HL-60/S4 treated with phorbol 12-myristate 13-acetate at 8.2 ng/mL for 4 days and 3 days (cell line): ENCODE data around the gene DPYSL4.

Experiments used
- in situ Hi-C: fragments of 300-500 bp; cut with MboI; formaldehyde crosslinking; loops from 2 replicates; pipeline ENCODE4 v1.15.0; 2022; ENCODE audit warnings: low sequenced_read_pairs

The DPYSL4 gene

DNA sequence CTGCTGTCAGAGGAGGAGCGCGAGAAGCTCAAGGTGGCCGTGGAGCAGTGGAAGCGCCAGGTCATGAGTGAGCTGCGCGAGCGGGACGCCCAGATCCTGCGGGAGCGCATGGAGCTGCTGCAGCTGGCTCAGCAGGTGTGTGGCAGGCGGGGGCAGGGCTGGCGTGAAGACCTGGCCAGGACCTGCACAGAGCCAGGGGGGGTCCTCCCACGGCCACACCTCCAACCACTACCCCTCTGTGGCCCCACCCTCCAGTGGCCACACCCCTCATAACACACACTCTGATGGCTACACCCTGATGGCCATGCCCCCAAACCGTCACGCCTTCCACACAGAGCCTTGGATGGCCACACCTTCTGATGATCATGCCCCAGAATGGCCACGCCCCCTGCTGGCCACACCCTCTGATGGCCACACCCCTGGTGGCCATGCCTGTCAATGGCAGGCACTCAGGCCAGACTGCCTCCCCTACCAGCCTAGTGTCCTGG is 23.4 kb upstream of the DPYSL4 start:
- in situ Hi-C loops = no loop called here

DNA sequence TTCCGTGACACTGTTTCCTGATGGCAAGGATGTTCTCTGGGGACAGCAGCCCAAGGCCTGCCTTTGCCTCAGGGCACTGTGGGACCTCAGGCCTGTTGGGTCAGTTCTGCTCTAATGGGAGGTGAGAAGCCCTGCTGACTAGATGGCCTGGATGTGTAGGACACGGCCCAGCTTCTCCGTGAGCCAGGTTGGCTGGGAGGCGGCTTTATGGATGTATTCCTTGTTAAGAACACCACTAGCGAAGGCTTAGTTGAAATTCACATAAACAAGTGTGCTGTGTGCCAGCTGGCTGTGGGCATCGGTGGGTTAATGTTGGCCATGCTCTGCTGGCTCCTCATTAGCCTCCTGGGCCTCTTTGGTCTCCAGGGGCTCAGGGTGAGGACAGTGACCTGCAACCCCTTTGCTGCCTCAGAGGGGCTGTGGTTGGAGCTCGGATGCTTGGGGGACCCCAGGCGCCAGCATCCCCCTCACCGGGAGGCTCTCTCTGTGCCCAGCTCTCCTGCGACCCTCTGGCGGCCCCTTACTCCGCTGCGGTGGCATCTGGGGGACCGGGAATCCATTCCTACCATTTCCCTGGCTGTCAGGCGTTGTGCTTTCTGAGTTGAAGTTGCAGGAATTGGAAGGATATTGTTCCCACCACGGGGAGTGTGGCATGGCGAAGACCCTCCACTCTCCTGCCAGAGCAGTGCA is 22.8 kb upstream of the DPYSL4 start:
- in situ Hi-C loops = no loop called here

DNA sequence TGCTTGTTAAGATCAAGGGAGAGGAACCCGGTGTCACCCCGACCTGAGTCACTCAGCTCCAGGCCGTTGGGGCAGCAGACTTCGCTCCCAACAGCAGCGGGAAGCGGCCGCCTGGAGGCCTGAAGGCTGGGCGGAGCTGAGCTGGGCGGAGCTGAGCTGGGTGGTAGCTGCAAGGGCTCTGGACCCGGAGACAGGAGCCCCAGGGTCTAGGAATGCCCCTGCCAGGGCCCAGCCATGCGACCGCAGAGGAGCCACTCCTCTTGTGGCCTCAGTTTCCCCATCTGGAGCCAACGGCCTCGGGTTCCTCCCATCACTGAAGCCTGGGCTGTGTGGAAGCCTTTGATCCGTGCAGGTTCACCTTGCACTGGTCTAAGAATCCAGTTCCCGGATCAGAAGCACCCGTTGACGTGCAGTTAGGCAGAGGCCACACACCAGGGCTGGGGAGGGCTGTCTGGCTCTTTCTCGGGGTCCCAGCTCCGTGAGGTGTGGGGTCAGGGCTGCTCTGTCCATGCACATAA is 21.9 kb upstream of the DPYSL4 start:
- in situ Hi-C loops = no loop called here

DNA sequence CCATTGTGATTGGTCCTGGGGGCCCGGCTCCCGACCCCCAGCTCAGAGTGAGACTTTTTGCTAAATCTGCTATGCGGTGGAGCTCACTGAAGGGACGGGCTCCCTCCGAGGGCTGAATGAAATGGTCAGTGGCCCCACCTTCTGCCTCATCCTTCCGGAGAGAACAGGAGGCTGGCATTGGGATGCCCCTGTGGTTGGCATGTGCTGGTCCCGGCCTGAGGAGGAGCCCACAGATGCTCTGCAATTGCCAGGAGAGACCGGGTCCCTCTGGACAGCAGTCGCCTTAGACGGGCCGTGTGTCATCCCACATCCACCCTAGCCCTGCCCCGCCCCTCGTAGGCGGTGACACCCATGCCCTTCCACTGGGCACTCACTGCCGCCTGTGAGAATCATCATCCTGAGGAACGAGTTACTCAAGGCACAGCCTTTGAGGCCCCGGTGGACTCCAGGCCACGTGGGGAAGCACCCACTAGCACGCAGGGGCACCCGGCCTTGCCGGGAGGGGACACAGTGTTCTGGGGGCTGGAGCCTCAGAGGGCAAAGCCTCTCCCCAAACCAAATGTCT is 21.2 kb upstream of the DPYSL4 start:
- in situ Hi-C loops = no loop called here

DNA sequence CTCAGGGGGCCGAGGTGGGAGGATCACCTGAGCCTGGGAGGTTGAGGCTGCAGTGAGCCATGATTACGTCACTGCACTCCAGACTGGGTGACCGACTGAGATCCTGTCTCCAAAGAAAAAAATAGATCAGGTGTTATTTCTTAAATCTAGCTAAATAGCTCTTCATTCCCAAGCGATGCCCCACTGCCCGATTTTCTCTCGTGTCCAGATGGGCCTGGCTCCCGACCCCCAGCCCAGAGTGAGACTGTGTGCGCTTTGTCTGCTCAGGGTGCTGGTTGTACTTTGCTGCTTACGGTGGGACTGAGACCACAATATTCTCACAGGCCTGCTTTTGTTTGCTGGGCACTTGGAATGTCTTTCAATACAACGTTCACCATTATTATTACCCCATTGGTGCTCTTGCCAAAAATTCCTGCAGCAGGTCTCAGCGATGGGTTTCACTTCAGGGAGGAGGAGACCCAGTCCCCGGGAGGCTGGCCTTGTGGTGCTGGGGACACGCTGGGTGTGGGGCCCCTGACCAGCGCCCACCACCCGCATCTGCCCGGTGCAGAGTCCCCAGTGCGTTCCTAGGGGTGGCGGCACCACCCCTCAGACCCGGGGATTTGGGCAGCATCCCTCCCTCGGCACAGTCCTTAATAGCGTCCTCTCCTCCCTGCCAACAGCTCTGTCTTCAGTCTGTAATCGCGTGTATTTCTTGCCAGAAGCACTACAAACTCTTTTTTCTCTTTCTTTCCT is 20.4 kb upstream of the DPYSL4 start:
- in situ Hi-C loops = no loop called here

DNA sequence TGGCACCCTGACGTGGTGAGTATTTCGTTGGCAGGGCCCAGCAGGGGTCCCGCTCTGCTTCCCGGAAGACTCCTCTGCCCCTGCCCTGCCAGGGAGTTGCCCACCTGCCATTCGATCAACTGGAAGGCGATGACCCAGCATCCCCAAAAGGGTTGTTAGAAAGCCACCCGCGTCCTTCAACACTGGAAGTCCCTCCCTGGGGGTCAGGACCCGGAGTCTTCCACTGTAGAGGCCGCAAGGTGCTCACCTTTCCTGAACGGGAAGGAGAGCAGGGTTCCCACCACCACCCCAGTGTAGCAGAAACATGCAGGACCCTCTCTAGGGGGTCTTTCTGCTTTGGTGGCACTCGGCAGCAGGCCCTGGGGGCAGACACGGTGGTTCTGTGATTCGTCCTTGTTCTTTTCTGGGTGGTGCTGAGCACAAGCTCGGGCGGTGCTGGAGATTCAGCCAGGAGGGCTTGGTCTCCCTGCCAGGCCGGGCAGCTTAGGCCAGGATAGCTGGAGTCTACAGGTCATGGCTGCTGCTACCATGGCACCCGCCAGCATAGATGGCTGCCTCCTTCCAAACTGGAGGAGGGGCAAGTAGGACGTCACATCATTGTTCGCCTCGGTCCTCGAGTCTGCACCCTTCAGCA is 19.6 kb upstream of the DPYSL4 start:
- in situ Hi-C loops = no loop called here

DNA sequence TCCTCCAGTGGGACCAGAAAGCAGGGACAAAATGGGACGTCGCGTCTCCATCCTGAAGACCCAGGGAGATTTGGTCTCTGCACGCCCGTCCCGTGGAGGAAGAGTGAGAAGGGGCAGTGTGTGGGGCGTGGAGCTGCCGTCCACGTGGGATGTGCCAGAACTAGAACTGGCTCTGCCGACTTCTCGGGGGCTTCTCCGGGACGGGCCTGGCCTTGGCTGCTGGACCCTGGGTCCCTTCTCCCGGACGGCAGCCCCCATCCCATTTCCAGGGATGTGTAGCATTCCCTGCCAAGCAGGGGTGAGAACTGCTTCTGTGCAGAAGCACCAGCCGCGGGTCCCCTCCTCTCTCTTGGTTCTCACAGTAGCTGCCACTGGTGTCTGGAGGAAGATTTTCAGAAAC is 18.8 kb upstream of the DPYSL4 start:
- in situ Hi-C loops = no loop called here

DNA sequence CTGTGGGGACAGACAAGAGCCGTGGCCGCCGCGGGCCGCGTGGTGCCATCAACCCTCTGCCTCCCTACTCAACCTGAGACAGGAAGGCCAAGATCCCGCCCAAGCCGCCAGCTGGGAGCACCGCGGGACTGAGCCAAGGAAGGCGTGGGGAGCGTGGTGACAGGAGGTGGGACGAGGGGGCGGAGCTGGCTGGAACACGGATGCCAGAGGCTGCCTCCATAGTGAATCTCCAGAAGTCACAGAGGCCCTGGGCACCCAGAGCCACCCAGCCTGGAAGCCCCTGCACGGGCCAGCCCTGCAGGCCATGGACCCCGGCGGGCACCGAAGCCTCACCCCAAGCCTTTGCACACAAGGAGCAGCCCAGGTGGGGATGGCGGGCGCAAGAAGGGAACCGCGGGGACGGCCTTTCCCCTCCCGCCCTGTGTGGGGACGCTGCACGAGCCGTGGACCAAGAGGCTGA is 18.1 kb upstream of the DPYSL4 start:
- in situ Hi-C loops = no loop called here

DNA sequence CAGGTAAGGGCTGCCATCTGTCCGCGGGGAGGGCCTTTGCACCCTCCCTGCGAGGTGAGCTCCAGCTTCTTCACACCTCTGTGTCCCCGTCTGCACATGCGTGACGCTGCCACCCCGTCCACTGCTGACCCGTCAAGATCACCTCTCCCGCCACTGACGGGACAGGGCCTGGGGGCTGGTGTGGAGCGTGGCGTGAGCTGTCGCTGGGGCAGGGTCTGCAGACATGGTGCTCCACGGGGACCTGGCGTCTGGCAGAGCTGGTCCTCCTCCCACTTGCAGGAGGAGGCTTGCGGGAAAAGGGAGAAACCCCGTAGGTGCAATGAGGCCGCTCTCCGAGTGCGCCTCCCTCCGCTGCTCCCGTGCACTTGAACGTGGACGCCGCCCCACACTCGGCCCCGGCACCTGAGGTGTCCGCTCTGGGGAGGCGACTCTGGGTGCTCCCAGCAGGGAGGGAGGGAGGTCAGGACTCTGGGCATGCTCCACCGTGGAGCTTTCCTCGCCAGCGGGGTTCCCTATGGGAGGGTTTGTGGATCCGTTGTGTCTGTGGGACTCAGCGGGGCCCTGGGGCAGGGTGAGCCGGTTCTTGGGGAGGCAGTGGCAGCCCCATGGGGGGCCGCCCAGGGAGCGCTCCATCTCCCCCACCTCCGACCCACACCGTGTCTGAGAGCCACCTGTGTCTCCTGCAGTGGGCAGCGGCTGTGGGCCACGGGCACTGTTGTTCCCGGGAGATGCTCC is 17.6 kb upstream of the DPYSL4 start:
- in situ Hi-C loops = no loop called here

DNA sequence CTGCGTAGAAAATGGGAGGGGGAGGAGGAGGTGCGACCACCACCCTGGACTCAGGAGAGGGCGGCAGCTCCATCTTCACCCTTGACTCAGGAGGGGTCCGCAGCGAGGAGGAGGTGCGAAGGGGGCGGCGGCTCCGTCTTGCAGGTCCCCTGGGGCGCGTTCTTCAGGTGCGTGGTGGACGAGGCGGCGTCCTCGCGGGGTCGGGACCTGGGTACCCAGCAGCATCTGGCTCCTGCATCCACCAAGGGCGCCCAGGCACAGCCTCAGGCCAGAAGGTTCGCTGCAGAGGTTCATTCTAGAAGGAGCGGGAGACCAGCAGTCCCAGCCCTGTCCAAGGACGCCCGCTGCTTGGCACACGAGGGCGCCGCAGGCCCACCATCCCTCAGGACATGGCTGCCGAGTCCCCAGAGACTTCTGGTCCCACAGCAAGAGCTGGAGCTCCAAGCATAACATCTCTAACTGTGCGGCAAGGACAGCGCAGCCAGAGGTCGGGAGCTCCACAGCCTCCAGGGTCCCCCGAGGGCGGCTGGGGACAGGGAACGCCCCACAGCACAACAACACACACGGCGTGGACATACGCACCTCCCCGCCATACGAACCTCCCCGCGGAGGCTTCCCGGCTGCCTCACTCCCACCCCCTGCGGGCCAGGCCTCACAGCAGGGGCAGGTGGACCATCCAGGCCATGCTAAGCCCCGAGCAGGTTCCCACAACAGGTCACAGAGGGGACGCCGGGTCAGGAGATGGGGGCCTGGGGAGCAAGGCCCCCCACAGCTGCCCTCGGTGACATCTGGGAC is 16.8 kb upstream of the DPYSL4 start:
- in situ Hi-C loops = no loop called here

DNA sequence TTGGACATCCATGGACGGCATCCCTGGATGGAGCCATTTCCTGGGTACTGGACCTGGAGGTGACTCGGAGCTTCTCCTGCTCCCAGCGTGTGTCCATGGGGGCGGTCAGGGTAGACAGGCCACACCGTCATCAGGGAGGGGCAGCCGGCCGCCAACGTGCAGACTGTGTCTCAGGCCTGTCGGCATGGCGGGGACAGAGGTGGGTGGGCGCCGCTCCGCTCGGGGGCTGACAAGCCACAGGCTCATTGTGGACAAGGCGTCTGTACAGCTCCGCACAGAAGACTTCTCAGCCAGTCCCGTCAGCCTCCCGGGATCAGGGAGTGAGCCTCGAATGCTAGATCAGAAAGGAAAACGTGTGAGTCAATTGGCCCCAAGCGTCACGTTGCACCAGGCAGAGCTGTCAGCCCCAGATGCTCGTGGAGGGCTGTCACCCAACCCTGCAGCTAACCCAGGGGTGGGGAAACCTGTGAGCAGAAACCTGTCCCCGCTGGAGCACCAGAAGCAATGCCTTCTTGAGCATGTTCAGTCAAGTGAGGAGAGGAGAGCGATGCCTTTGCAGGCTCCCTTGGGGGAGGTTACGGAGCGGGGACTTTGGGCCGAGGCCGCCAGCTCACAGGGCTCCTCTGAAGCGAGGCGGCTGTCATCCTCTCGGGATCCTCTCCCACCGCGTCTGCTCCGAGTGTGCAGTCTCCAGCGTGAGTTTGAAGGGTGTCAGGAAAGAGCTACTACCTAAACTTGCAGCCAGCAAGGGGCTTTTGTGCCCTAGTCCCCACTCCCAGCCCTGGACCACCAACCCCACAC is 16.0 kb upstream of the DPYSL4 start:
- in situ Hi-C loops = no loop called here

DNA sequence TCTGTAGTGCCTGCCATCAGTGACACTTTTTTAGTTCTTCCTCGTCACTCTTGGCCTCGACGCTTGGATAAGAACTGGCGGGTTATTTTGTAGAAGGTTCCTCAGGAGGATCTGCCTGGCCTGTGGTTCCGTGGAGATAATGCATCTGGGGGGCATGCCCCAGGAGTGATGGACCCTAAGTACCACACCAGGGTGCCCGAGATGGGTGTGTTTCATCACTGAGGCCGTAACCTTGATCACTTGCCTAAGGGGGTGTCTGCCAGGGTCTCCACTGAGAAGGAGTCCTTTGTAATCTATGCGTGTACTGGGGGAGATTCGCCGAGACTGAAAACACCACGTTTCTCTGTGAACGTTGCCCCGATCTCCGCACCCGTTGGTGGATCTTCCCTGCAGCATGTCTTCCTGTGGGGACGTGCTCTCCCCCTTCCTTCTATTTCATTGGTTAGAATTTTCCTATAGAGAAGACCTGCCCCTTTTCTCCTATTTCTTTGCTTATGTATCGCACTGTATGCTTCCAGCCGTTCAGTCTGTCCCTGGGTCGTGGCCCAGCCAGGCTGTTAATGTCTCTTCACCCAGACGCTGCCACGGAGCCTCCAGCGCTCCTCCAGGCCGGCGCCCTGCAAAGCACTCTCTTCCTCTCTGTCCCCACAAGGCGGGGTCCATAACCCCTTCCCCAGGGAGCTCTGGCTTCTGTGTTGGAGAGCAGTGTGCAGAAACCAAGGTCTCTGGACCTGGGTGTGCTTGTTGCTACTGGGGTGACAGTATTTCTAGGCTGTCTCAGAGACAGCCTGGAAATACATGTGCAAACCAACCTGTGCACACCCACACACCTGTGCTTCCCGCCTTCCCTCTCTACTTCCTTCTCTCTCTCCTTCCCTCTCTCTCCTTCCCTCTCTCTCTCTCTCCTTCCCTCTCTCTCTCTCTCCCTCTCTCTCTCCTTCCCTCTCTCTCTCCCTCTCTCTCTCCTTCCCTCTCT is 14.4 kb upstream of the DPYSL4 start:
- in situ Hi-C loops = no loop called here

DNA sequence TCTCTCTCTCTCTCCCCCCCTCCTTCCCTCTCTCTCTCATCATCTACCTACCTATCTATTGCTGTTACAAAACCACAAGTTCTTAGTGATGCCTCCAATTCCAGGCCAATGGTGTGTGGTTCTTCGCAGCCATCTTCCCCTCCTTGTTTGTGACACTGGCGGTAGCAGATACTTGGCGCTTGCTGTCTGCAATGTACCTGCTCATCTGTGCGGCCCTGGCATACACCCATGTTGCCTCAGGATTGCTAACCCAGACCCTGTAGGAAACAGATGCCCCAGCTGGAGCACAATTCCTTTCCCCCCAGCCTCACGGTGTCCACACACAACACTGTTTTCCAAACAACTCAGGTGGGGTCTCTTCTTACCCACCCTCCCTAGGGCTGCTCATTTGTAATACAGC is 13.6 kb upstream of the DPYSL4 start:
- in situ Hi-C loops = no loop called here

DNA sequence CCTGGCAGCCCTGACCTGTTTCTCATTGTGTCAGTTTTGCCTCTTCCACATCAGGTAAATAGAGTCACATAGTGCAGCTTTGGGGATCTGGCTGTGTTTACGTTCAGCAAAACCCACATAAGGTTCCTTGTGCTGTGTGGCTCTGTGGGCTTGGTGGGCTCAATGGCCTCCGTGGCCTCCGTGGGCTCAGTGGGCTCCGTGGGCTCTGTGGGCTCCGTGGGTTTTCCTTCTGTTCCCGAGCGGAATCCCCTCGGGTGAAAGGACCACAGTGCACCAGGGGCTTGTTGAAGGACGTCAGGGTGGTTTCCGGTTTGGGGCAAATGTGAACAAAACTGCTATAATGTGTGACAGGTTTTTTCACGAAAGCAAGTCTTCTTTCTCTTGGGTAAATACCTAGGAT is 12.5 kb upstream of the DPYSL4 start:
- in situ Hi-C loops = no loop called here

DNA sequence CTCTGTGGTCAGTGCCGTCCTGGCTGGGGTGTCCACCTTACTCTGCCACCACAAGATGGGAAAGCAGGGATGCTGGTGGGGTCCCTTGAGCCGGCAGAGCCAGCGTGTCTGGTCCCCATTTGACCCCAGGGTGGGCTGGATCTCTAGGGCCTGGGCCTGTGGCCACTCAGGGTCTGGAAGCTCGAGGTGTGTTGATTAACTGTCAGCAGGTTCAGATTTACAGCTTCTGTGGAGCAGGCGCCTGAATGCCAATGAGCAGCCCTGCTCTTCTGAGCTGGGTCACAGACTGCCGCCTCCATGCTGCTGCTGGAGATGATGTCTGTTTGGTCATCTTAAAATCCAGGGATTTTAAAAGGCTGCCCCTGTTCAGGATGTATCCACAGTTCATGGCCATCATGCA is 11.3 kb upstream of the DPYSL4 start:
- in situ Hi-C loops = no loop called here

DNA sequence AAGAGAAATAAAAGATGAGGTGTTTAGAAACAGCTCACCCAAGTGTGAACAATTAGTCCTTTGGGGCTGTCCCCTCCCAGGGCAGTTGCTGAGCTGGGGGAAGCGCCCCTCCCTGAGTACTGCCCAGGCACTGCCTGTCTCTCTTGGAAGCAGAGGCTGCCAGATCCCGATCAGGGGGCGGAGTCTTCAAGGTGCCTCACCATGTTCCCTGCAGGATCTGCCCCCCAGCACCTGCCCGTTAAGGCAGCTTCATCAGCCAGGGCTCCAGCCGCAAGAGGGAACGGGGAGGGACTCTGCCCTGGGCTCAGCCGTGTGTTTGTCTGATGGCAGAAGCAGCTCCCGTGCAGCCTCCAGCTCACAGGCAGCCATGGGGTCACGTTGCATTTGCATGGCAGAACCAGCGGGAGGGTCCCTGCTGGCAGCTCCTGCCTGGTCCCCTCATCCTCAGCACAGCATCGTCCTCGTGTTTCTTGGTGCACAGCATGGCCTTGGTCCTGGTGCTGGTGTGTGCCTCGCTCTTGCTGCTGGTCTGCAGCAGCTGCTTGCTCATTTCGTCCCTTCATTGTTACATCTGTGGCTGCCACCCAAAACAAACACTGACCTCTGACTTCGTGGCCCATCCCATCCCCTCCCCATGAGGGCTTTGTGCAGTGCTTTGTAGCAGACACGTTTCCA is 10.7 kb upstream of the DPYSL4 start:
- in situ Hi-C loops = no loop called here
